Left hindlimb (tissue), 1 donor: ENCODE data around the gene OBP2B.
"Not testable (repeated sequence)": the region's sequence is repeated elsewhere in the genome, so short reads cannot be mapped to it uniquely, and the experiment has no call there.

Experiments used
- DNase-seq: peaks from one replicate; pipeline ENCODE4 v3.0.0-alpha.2; 2018

Gene OBP2B

DNA sequence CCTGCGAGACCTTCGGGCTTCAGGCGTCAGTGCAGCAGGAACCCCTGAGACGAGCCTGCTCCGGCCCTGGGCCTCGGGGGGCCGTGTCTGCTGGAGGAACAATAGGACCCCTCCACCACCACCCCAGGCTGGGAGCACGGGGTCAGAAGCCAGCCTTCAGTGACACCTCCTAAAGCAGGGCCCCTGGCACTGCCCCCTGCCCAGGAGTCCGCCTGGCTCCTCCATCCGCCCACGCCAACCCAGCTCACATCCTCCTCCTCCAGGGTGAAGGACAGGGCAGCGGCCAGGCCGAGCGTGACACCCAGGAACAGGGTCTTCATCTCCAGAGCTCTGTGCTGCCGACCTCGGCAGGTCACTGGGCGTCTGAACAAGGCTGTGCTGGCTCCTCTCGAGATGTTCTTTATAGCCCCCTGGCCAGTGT is at the start of gene OBP2B:
OBP2B (minus strand) TSS at position 371 of the 421 bp plus-strand sequence; CDS start at position 320, 51 bp downstream.
- DNase-seq, result not testable (repeated sequence)

DNA sequence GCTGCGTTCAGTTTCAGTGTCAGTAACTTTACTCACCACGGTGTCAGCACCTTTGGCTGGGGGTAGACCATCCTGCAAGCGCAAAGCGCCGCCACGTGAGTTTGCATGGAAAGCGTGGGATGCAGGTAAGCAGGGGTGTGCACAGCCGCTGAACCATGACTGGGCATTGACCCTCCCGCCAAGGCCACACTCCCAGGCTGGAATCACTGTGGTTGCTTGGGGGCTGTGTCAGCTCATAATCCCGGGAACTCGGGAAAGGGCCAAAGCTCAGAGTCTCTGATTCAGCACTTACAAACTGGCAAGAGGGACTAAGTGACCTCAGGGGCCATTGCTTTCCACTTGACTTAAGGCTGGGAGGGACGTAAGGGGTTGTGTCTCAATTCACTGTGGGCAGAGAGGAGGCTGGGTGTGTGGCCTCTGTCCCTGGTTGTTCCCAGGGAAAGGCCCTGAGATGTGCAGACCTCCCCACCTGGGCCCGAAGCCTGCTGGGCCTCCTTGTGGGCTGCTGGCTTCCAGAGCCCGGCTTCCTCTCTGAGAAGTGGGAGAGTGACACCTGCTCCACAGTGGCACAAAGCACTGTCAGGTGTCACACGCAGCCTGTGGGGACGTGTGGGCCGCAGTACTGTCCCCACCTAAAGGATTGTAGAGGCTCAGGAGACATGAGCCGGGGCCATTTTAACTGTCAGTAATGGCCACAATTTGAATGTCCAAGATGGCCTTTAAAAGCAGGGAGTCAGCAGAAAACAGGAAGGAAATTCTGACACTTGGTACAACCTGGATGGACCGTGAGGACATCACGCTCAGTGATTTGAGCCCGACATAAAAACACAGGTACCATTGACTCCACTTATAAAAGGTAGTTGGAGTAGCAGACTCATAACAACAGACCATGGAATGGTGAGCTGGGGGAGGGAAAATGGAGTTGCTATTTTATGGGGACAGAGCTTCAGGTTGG is 49.3 kb upstream of the OBP2B start:
- no peak for DNase-seq

DNA sequence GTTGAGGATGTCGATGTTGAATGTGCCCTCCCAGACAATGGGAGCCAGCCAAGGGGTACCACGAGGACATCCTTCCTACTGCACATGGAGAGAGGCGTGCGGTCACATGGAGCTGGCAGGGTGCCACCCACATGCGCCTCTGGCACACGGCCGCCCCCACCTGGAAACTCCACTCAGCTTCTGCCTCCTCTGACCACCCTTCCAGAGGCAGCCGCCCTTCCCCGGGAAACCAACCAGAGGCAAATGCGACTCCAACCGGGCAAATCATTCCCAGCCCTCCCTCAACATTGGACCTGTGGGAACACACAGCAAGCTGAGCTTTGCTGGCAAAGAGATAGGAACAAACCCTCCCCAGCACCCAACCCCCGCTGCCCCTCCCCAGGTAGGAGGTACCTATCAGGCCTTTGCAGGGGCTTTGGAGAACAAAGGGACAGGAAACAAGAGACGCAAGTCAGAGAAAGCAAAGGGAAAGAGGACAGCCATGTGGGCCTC is 48.5 kb upstream of the OBP2B start:
- no peak for DNase-seq

- no peak for DNase-seq
These were observed 47.6 kb upstream of the OBP2B start for GRCh38 chr9:133256686-133257091.

GRCh38 chr9:133256136-133256461 is 47.0 kb upstream of the OBP2B start:
- DNase-seq, result no peak

GRCh38 chr9:133255371-133256135 is 46.5 kb upstream of the OBP2B start:
- DNase-seq, result no peak

- no peak for DNase-seq
These were observed 45.4 kb upstream of the OBP2B start for GRCh38 chr9:133254471-133254870.

- DNase-seq, result no peak
These were observed 44.2 kb upstream of the OBP2B start for GRCh38 chr9:133253268-133253667.

DNA sequence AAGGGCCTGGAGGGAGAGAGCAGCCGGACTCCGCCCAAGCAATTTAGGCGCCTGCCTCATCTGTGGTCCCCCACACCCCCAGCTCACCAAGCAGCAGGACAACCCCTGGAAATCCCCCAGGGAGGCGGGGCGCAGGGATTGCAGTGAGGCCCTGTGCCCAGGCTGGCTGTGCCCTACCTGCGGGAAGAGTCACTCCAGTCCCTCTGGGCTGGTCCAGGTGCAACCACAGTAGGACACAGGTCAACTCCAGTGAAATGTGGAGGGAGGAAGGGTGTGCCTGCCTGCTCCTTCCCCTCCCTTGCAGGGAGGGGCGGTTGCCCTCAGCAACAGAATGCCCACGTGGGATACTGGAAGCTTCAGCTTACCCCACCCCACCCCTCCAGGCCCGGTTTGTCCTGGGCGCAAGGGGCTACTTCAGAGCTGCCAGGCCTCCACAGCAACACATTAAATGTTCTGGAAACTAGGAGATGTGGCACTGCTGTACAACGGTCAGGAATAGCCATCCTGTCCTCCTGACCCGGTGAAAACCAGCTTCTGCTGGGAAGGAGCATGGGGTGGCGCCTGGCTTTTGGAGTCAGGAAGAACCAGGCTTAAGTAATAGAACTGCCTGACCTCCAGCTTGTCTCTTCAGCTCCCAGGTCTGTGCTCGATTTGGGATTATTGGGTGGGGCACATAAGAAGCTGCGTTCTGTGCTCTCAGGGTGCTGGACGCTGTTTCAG is 43.4 kb upstream of the OBP2B start:
- no peak for DNase-seq

DNA sequence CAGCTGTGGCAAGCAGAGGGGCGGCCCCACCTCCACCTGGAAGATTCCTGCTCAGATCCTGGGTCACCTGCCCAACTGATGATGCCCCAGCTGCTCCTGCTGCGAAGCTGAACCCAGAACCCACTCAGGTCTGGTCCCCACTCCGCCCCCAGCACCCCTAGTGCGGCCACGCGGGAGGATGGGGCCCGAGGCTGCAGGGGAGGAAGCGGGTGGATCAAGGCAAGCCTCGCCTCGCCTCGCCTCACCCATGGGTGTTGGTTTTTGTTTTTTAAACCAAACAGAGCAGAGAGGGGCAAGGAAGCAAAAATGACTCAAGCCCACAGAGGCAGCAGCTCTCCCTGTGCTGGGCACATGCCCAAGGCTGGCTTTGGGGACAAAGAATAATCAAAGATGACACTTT is 42.7 kb upstream of the OBP2B start:
- no peak for DNase-seq

DNA sequence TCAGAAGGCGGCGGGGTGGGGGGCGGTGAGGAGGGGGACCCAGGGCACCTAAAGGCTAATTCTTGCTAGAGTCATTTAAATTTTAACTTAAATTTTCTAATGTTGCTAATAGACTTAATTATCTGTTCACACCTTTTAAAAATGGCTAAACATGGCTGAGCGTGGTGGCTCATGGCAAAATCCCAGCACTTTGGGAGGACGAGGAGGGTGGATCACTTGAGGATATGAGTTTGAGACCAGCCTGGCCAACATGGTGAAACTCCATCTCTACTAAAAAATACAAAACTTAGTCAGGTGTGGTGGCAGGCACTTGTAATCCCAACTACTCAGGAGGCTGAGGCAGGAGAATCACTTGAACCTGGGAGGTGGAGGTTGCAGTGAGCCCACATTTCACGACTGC is 42.2 kb upstream of the OBP2B start:
- not testable (repeated sequence) for DNase-seq

GRCh38 chr9:133250741-133251170 is 41.7 kb upstream of the OBP2B start:
- no peak for DNase-seq

GRCh38 chr9:133249337-133249736 is 40.3 kb upstream of the OBP2B start:
- DNase-seq, result no peak

DNA sequence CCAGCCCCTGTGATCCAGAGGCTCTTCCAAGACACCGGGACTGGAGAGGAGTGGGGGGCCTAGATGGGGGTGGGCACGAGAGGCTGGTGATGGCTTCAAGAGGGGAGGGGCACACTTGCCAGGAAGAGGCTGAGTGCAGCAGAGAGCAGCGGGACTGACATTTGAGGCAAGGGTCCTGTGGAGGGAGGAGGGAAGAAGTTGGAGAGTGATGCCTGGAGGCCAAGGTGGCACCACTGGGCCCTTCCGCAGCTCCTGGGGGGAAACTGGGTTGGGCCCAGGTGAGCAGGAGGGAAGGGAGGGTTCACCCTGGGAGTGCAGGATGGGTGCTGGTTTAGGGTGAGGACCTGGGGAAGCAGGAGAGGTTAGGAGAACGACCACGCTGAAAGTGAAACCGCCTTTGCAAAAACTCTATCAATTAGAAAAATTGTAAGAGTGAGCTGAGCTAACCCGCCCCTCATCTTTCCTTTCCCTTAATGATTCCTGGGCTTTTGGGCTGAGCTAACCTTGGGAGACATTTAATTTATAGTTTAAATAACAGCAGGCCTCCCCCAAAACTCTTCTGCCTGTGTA is 39.8 kb upstream of the OBP2B start:
- DNase-seq, result no peak

GRCh38 chr9:133247632-133248031 is 38.6 kb upstream of the OBP2B start:
- DNase-seq, result no peak

GRCh38 chr9:133246991-133247390 is 37.9 kb upstream of the OBP2B start:
- DNase-seq, result no peak

- no peak for DNase-seq
These were observed 37.5 kb upstream of the OBP2B start for GRCh38 chr9:133246562-133246961.

DNA sequence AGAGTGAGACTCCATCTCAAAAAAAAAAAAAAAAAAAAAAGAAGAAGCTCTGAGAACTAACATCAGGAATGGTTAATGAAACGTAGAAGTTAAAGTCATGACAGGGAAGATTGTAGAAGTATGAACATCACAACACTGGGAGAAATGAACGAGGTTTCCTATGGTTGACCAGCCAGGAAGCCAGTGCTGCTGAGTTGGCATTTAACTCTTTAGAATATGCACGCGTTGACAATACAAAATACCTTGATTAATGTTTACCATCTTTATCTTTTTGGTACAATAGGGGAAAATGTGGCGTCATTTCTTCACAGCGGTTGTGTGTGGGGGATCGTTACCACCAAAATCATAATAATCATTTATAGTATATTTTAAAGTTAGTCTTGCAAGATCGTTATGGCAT is 33.9 kb upstream of the OBP2B start:
- no peak for DNase-seq

- DNase-seq, result no peak
These were observed 33.2 kb upstream of the OBP2B start for GRCh38 chr9:133242241-133242640.

GRCh38 chr9:133239533-133240090 is 30.6 kb upstream of the OBP2B start:
- DNase-seq, result no peak

GRCh38 chr9:133238851-133239532 is 29.9 kb upstream of the OBP2B start:
- DNase-seq, result peak; percentile 62
